H1 (cell line): ENCODE measurements around the gene DIO3. TPM values are rescaled to one million over a fixed set of nuclear protein-coding genes. Genes with fewer than 3 reads are reported as not detected.

Experiments used
- CTCF ChIA-PET: fragments of 300-600 bp; sonication (Branson Sonifier 250); formaldehyde crosslinking; loops from one replicate; lab custom pipeline; 2021; ENCODE audit not compliant: partially characterized antibody; lab: Charles Lee
- POLR2A ChIA-PET: fragments of 300-600 bp; sonication (Branson Sonifier 250); formaldehyde crosslinking; loops from one replicate; lab custom pipeline; 2021; ENCODE audit warnings: inconsistent platforms; ENCODE audit not compliant: partially characterized antibody; lab: Charles Lee
- DNase-seq, 2 experiments: peaks; one replicate each; pipeline versions ENCODE4 v3.0.0 to v3.0.0-alpha.2; 2010 to 2022; ENCODE audit warnings: low spot score in 2 of 2, low read depth in 1 of 2, mixed read lengths in 1 of 2
- FAIRE-seq: peaks from 2 replicates; lab custom pipeline; 2011; peaks lifted over from hg19 to GRCh38; lab: Jason Lieb, UNC
- H2AFZ ChIP-seq: 2 replicates; pipeline ENCODE4 v1.8.1; 2012; ENCODE audit warnings: low read length, inconsistent platforms
- H2AK5ac ChIP-seq: 2 replicates; pipeline ENCODE4 v1.6.1; 2013; ENCODE audit warnings: low read depth, low read length
- H2BK120ac ChIP-seq: replicated peaks from 2 replicates; pipeline ENCODE3; 2013; ENCODE audit warnings: low read depth, low read length, inconsistent platforms
- H2BK12ac ChIP-seq: 2 replicates; pipeline ENCODE4 v1.6.1; 2013; ENCODE audit warnings: low read depth, low read length
- H2BK15ac ChIP-seq: 2 replicates; pipeline ENCODE4 v1.6.1; 2013; ENCODE audit warnings: low read length
- H2BK20ac ChIP-seq: 2 replicates; pipeline ENCODE4 v1.6.1; 2013; ENCODE audit warnings: low read length
- H2BK5ac ChIP-seq: 2 replicates; pipeline ENCODE4 v1.6.1; 2013; ENCODE audit warnings: low read depth, low read length
- H3K14ac ChIP-seq: 2 replicates; pipeline ENCODE4 v1.6.1; 2013; ENCODE audit warnings: inconsistent platforms; ENCODE audit not compliant: insufficient read length
- H3K18ac ChIP-seq: 2 replicates; pipeline ENCODE4 v1.6.1; 2013; ENCODE audit warnings: low read length; ENCODE audit errors: extremely low read depth
- H3K23ac ChIP-seq: 2 replicates; pipeline ENCODE4 v1.6.1; 2013; ENCODE audit warnings: inconsistent platforms; ENCODE audit not compliant: insufficient read length
- H3K23me2 ChIP-seq: 2 replicates; pipeline ENCODE4 v1.6.1; 2013; ENCODE audit warnings: low read depth, low read length
- H3K27ac ChIP-seq: 2 replicates; pipeline ENCODE4 v1.6.1; 2011; ENCODE audit warnings: low read depth, low read length, inconsistent platforms
- H3K27me3 ChIP-seq, 4 experiments: replicated peaks in 1 of 4; 1 replicate in 1 of 4; 2 replicates in 3 of 4; pipeline versions ENCODE4 v1.6.1 to v1.8.1; 2011 to 2013; ENCODE audit warnings: low read length in 3 of 4, mild to moderate bottlenecking in 3 of 4, inconsistent platforms in 2 of 4, mixed read lengths in 2 of 4, moderate library complexity in 1 of 4; ENCODE audit not compliant: control insufficient read depth in 3 of 4, insufficient read depth in 3 of 4; ENCODE audit errors: extremely low read depth in 1 of 4
- H3K36me3 ChIP-seq, 4 experiments: 2 replicates each; pipeline versions ENCODE4 v1.6.1 to v1.8.1; 2011 to 2013; ENCODE audit warnings: mild to moderate bottlenecking in 4 of 4, low read length in 3 of 4, moderate library complexity in 2 of 4, control low read depth in 1 of 4, inconsistent platforms in 1 of 4; ENCODE audit not compliant: insufficient read depth in 4 of 4, control insufficient read depth in 2 of 4
- H3K4ac ChIP-seq: replicated peaks from 2 replicates; pipeline ENCODE3; 2013; ENCODE audit warnings: low read length, low read depth, mixed read lengths, inconsistent platforms; ENCODE audit not compliant: insufficient read length
- H3K4me1 ChIP-seq, 4 experiments: replicated peaks in 1 of 4; 1 replicate in 1 of 4; 2 replicates in 3 of 4; pipeline versions ENCODE4 v1.6.1 to v1.8.1; 2011 to 2013; ENCODE audit warnings: low read length in 3 of 4, inconsistent platforms in 2 of 4, mixed read lengths in 1 of 4; ENCODE audit not compliant: insufficient read depth in 4 of 4, control insufficient read depth in 3 of 4
- H3K4me2 ChIP-seq, 2 experiments: 2 replicates each; pipeline versions ENCODE4 v1.6.1 to v1.8.1; 2011 to 2013; ENCODE audit warnings: low read depth in 2 of 2, low read length in 2 of 2, control low read depth in 1 of 2, inconsistent platforms in 1 of 2, mild to moderate bottlenecking in 1 of 2; ENCODE audit not compliant: insufficient read depth in 1 of 2
- H3K4me3 ChIP-seq, 4 experiments: fragments of 200-600, 300-600 bp in 1 of 4; sonication (generic), shearing (Covaris generic), sonication (Bioruptor Twin) in 1 of 4; 2 replicates each; pipeline versions ENCODE4 v1.5.1 to v1.8.1; 2011 to 2016; ENCODE audit warnings: low read length in 4 of 4, low read depth in 3 of 4, control low read depth in 2 of 4, inconsistent platforms in 2 of 4, mild to moderate bottlenecking in 2 of 4, mixed read lengths in 1 of 4, moderate library complexity in 1 of 4; ENCODE audit not compliant: insufficient read depth in 2 of 4; ENCODE audit errors: extremely low read depth in 1 of 4
- H3K56ac ChIP-seq: replicated peaks from 2 replicates; pipeline ENCODE3; 2013; ENCODE audit warnings: low read depth, mild to moderate bottlenecking, mixed read lengths, low read length, inconsistent platforms; ENCODE audit not compliant: insufficient read length
- H3K79me1 ChIP-seq: 2 replicates; pipeline ENCODE4 v1.6.1; 2013; ENCODE audit warnings: low read depth, low read length, control low read depth
- H3K79me2 ChIP-seq, 2 experiments: 2 replicates each; pipeline versions ENCODE4 v1.6.1 to v1.8.1; 2012 to 2013; ENCODE audit warnings: low read length in 2 of 2, mild to moderate bottlenecking in 2 of 2, inconsistent platforms in 1 of 2; ENCODE audit not compliant: insufficient read depth in 2 of 2, control insufficient read depth in 1 of 2
- H3K9ac ChIP-seq, 4 experiments: replicated peaks in 1 of 4; 1 replicate in 1 of 4; 2 replicates in 3 of 4; pipeline versions ENCODE4 v1.6.1 to v1.8.1; 2011 to 2013; ENCODE audit warnings: low read depth in 3 of 4, low read length in 3 of 4, control low read depth in 2 of 4, mild to moderate bottlenecking in 2 of 4, moderate library complexity in 2 of 4, inconsistent platforms in 1 of 4; ENCODE audit errors: extremely low read depth in 1 of 4
- H3K9me3 ChIP-seq, 2 experiments: 2 replicates each; pipeline versions ENCODE4 v1.6.1 to v1.8.1; 2012 to 2013; ENCODE audit warnings: mild to moderate bottlenecking in 2 of 2, moderate library complexity in 2 of 2, control low read depth in 1 of 2, inconsistent platforms in 1 of 2, low read depth in 1 of 2, low read length in 1 of 2, mixed read lengths in 1 of 2; ENCODE audit not compliant: insufficient read depth in 2 of 2
- H4K20me1 ChIP-seq, 2 experiments: replicated peaks in 1 of 2; 2 replicates each; pipeline versions ENCODE3 to v1.8.1; 2011 to 2013; ENCODE audit warnings: inconsistent platforms in 2 of 2, low read length in 2 of 2, mild to moderate bottlenecking in 1 of 2; ENCODE audit not compliant: insufficient read depth in 2 of 2, control insufficient read depth in 1 of 2
- H4K5ac ChIP-seq: 2 replicates; pipeline ENCODE4 v1.6.1; 2013; ENCODE audit warnings: low read length, low read depth, mixed read lengths, inconsistent platforms; ENCODE audit not compliant: insufficient read length
- H4K8ac ChIP-seq: 2 replicates; pipeline ENCODE4 v1.8.0; 2013; ENCODE audit warnings: mild to moderate bottlenecking, moderate library complexity, low read length, inconsistent platforms; ENCODE audit not compliant: insufficient read depth; ENCODE audit errors: extremely low read depth
- H4K91ac ChIP-seq: replicated peaks from 2 replicates; pipeline ENCODE3; 2013; ENCODE audit warnings: low read length, mixed read lengths, inconsistent platforms; ENCODE audit not compliant: insufficient read length
- ATF2 ChIP-seq: IDR thresholded peaks from 2 replicates; pipeline ENCODE4 v1.6.1; 2012; ENCODE audit warnings: low read length, inconsistent platforms
- RAD21 ChIP-seq, 2 experiments: IDR thresholded peaks in 1 of 2; conservative IDR thresholded peaks in 1 of 2; 2 replicates each; pipeline ENCODE4 v1.6.1; 2011; ENCODE audit warnings: low read depth in 2 of 2, low read length in 2 of 2, improper control_type of control experiment in 1 of 2, inconsistent platforms in 1 of 2, mild to moderate bottlenecking in 1 of 2, moderate library complexity in 1 of 2
- WGBS, 2 experiments: shearing (Covaris generic) in 1 of 2; methylation state at CpG; one replicate each; pipeline versions ENCODE4 v1.1.6 to v1.1.7; 2013 to 2015; ENCODE audit warnings: low lambda C conversion rate in 2 of 2, mixed read lengths in 2 of 2, inconsistent platforms in 1 of 2, low coverage in 1 of 2, missing lambda C conversion rate in 1 of 2; ENCODE audit not compliant: insufficient replicate concordance in 2 of 2, insufficient coverage in 1 of 2, insufficient read length in 1 of 2; ENCODE audit errors: extremely low coverage in 1 of 2, missing lambda C conversion rate in 1 of 2; 5-methylcytosine and 5-hydroxymethylcytosine counted together
- polyA plus RNA-seq, 7 experiments: library from polyadenylated mRNA; depleted of rRNA in 3 of 7; stranded (reverse) in 5 of 7; unstranded in 2 of 7; fragments of >200 nt in 5 of 7; fragments of 200-250 nt in 2 of 7; gene quantifications; 1 replicate in 5 of 7; 2 replicates in 1 of 7; 4 replicates in 1 of 7; pipeline versions ENCODE4 v1.2.1 to v1.2.3, GENCODE V29; 2011 to 2013; ENCODE audit warnings: missing spikeins in 2 of 7, mixed read lengths in 2 of 7
- total RNA-seq: library from RNA; stranded (reverse); fragmentation: NEBNext Ultra II Directional; extraction: Animal tissue kit (Norgen Biotek cat#: 25700); gene quantifications from 2 replicates; pipeline ENCODE4 v1.2.1, GENCODE V29; 2021

DIO3 gene
- total and polyA plus RNA-seq, 2 of the 8 experiments (the other 6 are each of a cell fraction or from before 2014, with no cell fraction given) = 0.17 to 0.19 TPM

GRCh38 chr14:101602466-101602840 lies 41.2 kb downstream of the DIO3 start:
- no peaks in the 10 kb centered on the region for H3K4me1 ChIP-seq
- H2BK20ac ChIP-seq = no peak overlapping the region
- H3K4me3 ChIP-seq = no peak overlapping the region
- H2BK120ac ChIP-seq = no peak overlapping the region
- DNase-seq = no peak
- WGBS, 2 experiments = 89% methylated on average over 12 of the region's 12 CpGs; no CpG with 5 or more reads in 1 of the 2 experiments
- no peak overlapping the region for H3K27ac ChIP-seq
- no peak overlapping the region for H2BK12ac ChIP-seq
- H2AFZ ChIP-seq = no peak overlapping the region
- H3K79me2 ChIP-seq = no peaks in the 10 kb centered on the region
- H4K20me1 ChIP-seq = no peaks in the 10 kb centered on the region
- H3K4me2 ChIP-seq = no peak overlapping the region
- no peak overlapping the region for H2AK5ac ChIP-seq
- no peak overlapping the region for H4K5ac ChIP-seq
- H3K18ac ChIP-seq = no peak overlapping the region
- no peak overlapping the region for H2BK5ac ChIP-seq
- H3K27me3 ChIP-seq = no peaks in the 10 kb centered on the region
- H3K23me2 ChIP-seq = peaks cover 1% of the 10 kb centered on the region; the same call in 1 of the 2 replicates
- H4K8ac ChIP-seq = no peak overlapping the region
- H3K56ac ChIP-seq = no peak overlapping the region
- no peaks in the 10 kb centered on the region for H3K79me1 ChIP-seq
- H3K14ac ChIP-seq = no peak overlapping the region
- no peak overlapping the region for H3K23ac ChIP-seq
- H3K4ac ChIP-seq = no peak overlapping the region
- ChIA-PET POLR2A (no interaction called here), CTCF (no interaction called here)
- H4K91ac ChIP-seq = no peak overlapping the region
- no peaks in the 10 kb centered on the region for H3K36me3 ChIP-seq
- no peak overlapping the region for H2BK15ac ChIP-seq
- no peak overlapping the region for H3K9ac ChIP-seq
- H3K9me3 ChIP-seq = no peaks in the 10 kb centered on the region
- FAIRE-seq = no peak
- no peak for TF ChIP-seq RAD21 (IDR thresholded peaks at IDR 0.05 in 1 of 2, conservative IDR thresholded peaks at IDR 0.05 in 1 of 2; ENCODE audit: low read depth in 2 of 2, low read length in 2 of 2)
- no peak for TF ChIP-seq ATF2
